Loucy (cell line): ENCODE results near the gene SIRPA.

Experiments
- H2AFZ ChIP-seq: fragments of 200-600 bp; sonication (generic); 2 replicates; pipeline ENCODE4 v1.6.0; 2016; ENCODE audit warnings: antibody characterized with exemption, mild to moderate bottlenecking, low read length, moderate library complexity
- H3F3A ChIP-seq: fragments of 200-600 bp; 2 replicates; pipeline ENCODE4 v1.6.0; 2016; ENCODE audit warnings: antibody characterized with exemption, low read depth, mild to moderate bottlenecking
- H3K27me3 ChIP-seq: fragments of 200-600 bp; sonication (generic); 2 replicates; pipeline ENCODE4 v1.6.1; 2014; ENCODE audit warnings: low read length, mild to moderate bottlenecking; ENCODE audit not compliant: insufficient read depth, poor library complexity, severe bottlenecking
- H3K36me3 ChIP-seq: fragments of 200-600 bp; sonication (generic); 2 replicates; pipeline ENCODE4 v1.6.1; 2016; ENCODE audit warnings: low read length; ENCODE audit not compliant: insufficient read depth
- H3K4me1 ChIP-seq: fragments of 200-600 bp; sonication (generic); 2 replicates; pipeline ENCODE4 v1.5.1; 2014; ENCODE audit warnings: low read length, mild to moderate bottlenecking; ENCODE audit not compliant: insufficient read depth, poor library complexity, severe bottlenecking
- H3K4me2 ChIP-seq: fragments of 200-600 bp; sonication (generic); 2 replicates; pipeline ENCODE4 v1.6.0; 2014; ENCODE audit warnings: antibody characterized with exemption, low read length, low read depth, mild to moderate bottlenecking; ENCODE audit not compliant: poor library complexity, severe bottlenecking
- H3K4me3 ChIP-seq: fragments of 200-600 bp; sonication (generic); 2 replicates; pipeline ENCODE4 v1.5.1; 2014; ENCODE audit warnings: low read length, mild to moderate bottlenecking, mixed read lengths; ENCODE audit not compliant: poor library complexity, severe bottlenecking
- H3K79me2 ChIP-seq: fragments of 200-600 bp; sonication (generic); 2 replicates; pipeline ENCODE4 v1.6.1; 2014; ENCODE audit warnings: low read length; ENCODE audit not compliant: insufficient read depth
- H3K9ac ChIP-seq: fragments of 200-600 bp; sonication (generic); 2 replicates; pipeline ENCODE4 v1.6.0; 2014; ENCODE audit warnings: mild to moderate bottlenecking, low read depth, low read length, moderate library complexity; ENCODE audit not compliant: poor library complexity, severe bottlenecking
- H3K9me2 ChIP-seq: fragments of 200-600 bp; sonication (generic); replicated peaks from 2 replicates; pipeline ENCODE4 v1.6.1; 2016; ENCODE audit warnings: low read depth, low read length, mixed read lengths
- H3K9me3 ChIP-seq: fragments of 200-600 bp; sonication (generic); 2 replicates; pipeline ENCODE4 v1.6.1; 2014; ENCODE audit warnings: mild to moderate bottlenecking, antibody characterized with exemption, low read length, low read depth; ENCODE audit not compliant: insufficient read depth
- H4K20me1 ChIP-seq: fragments of 200-600 bp; sonication (generic); 2 replicates; pipeline ENCODE4 v1.6.0; 2014; ENCODE audit warnings: antibody characterized with exemption, low read length, mild to moderate bottlenecking; ENCODE audit not compliant: insufficient read depth, poor library complexity, severe bottlenecking
- EZH2phosphoT487 ChIP-seq: fragments of 200-600 bp; IDR thresholded peaks from 2 replicates; pipeline ENCODE4 v1.6.1; 2018; ENCODE audit warnings: antibody characterized with exemption, mild to moderate bottlenecking, moderate library complexity, borderline replicate concordance
- TF ChIP-seq, protein P1 (sequence below): fragments of 200-600 bp; sonication (generic); conservative IDR thresholded peaks from 2 replicates; pipeline ENCODE4 v1.5.1; 2014; ENCODE audit warnings: mild to moderate bottlenecking, antibody characterized with exemption, low read length

Gene SIRPA

DNA sequence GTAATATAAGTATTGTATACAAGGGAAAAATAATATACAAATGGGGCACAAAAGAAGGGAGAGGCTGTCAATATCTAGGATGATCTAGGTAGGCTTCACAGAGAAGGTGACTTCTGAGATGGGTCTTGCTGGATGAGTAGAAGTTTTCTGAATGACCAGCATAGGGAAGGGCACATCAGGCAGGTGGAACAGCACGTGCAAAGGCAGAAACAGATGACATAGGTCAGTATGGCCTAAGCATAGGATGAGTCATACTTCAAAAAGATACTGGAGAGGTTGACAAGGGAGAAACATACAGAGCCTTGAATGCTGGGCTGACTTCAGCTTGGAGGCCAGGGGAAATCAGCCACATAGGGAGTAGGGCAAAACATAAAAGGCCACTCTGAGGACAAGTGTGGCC lies 31.9 kb upstream of the SIRPA start:
- no peaks in the 10 kb centered on the region for H3K9me2 ChIP-seq
- no peak overlapping the region for H3K4me3 ChIP-seq
- H3K4me1 ChIP-seq = peaks cover 6% of the 10 kb centered on the region
- no peaks in the 10 kb centered on the region for H3K36me3 ChIP-seq
- no peaks in the 10 kb centered on the region for H3K79me2 ChIP-seq
- TF ChIP-seq, protein P1, sequence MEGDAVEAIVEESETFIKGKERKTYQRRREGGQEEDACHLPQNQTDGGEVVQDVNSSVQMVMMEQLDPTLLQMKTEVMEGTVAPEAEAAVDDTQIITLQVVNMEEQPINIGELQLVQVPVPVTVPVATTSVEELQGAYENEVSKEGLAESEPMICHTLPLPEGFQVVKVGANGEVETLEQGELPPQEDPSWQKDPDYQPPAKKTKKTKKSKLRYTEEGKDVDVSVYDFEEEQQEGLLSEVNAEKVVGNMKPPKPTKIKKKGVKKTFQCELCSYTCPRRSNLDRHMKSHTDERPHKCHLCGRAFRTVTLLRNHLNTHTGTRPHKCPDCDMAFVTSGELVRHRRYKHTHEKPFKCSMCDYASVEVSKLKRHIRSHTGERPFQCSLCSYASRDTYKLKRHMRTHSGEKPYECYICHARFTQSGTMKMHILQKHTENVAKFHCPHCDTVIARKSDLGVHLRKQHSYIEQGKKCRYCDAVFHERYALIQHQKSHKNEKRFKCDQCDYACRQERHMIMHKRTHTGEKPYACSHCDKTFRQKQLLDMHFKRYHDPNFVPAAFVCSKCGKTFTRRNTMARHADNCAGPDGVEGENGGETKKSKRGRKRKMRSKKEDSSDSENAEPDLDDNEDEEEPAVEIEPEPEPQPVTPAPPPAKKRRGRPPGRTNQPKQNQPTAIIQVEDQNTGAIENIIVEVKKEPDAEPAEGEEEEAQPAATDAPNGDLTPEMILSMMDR = no peak
- TF ChIP-seq EZH2phosphoT487 = no peak
- no peak overlapping the region for H3K9ac ChIP-seq
- H3K4me2 ChIP-seq = no peak overlapping the region
- H3K9me3 ChIP-seq = no peaks in the 10 kb centered on the region
- no peaks in the 10 kb centered on the region for H4K20me1 ChIP-seq
- no peaks in the 10 kb centered on the region for H3K27me3 ChIP-seq
- no peaks in the 10 kb centered on the region for H3F3A ChIP-seq
- H2AFZ ChIP-seq = no peak overlapping the region

DNA sequence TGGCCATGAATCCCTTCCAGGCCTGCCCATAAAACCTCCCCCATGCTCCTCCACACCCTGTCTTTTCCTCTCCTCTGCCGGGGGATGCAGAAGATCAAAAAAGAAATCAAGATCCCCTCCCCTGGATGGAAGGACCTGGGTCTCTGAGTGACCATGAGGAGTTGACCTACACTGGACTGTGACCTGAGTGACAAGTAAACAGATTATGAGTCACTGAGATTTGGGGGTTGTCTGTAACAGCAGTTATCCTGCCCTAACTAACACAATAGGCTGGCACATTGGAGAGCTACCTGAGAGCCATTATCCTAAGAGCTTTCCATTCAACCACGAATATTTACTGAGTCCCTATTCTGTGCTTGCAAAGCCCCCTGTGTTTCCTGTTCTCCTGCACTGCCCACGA lies 28.4 kb upstream of the SIRPA start:
- Histone ChIP-seq H3K4me1 (peaks cover 6% of the 10 kb centered on the region), H3K36me3 (no peaks in the 10 kb centered on the region), H3K9ac (no peak overlapping the region), H2AFZ (no peak overlapping the region), H3K27me3 (no peaks in the 10 kb centered on the region), H4K20me1 (no peaks in the 10 kb centered on the region), H3K79me2 (no peaks in the 10 kb centered on the region), H3F3A (no peaks in the 10 kb centered on the region), H3K9me3 (no peaks in the 10 kb centered on the region), H3K9me2 (no peaks in the 10 kb centered on the region), H3K4me2 (no peak overlapping the region), H3K4me3 (no peak overlapping the region)
- TF ChIP-seq EZH2phosphoT487 = no peak
- TF ChIP-seq, protein P1 = no peak

DNA sequence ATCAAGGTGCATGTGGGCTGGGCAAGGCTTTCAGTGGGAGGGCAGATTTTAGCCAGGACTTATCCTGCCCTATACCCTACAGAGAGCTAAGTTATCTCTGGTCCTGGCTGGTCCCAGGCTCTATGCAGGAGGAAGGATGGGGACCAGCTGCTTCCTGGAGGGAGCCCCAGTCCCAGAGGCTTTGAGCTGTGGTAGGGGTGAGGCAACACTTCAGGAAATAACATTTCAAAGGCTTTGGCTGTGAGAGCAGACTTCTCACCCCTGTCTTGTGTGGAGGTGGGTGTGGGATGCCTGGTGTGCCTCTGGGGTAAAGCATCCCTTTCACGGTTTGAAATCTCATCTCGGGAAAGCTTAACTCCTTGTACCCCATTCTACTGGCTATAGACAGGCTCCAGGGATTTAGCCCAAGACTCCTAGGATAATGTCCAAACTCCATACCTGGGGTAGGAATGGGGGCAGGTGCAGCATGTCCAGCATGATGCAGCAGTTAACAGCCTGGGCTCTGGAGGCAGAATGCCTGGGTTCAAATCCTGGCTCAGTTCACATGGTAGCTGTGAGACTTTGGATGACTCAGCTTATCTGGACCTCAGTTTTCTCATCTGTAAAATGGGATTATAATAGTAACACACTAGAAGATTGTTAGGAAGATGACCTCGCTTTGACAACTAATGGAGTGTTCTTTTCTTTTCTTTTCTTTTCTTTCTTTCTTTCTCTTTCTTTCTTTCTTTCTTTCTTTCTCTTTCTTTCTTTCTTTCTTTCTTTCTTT lies 27.5 kb upstream of the SIRPA start:
- H3K9me3 ChIP-seq = no peaks in the 10 kb centered on the region
- H3K4me2 ChIP-seq = no peak overlapping the region
- TF ChIP-seq, protein P1 = no peak
- TF ChIP-seq EZH2phosphoT487 = no peak
- no peaks in the 10 kb centered on the region for H3K79me2 ChIP-seq
- H3K9ac ChIP-seq = no peak overlapping the region
- H4K20me1 ChIP-seq = no peaks in the 10 kb centered on the region
- H3K4me1 ChIP-seq = peaks cover 6% of the 10 kb centered on the region
- H3K9me2 ChIP-seq = no peaks in the 10 kb centered on the region
- no peak overlapping the region for H3K4me3 ChIP-seq
- H3F3A ChIP-seq = no peaks in the 10 kb centered on the region
- H3K36me3 ChIP-seq = no peaks in the 10 kb centered on the region
- no peaks in the 10 kb centered on the region for H3K27me3 ChIP-seq
- no peak overlapping the region for H2AFZ ChIP-seq
